Measurements from ENCODE around the gene RAPGEF1.

The RAPGEF1 gene

GRCh38 chr9:131598121-131598520, 141.8 kb downstream of the RAPGEF1 start:
- no peak overlapping the region for H3K4me3 ChIP-seq (ENCODE audit: low read length)
- no peaks in the 10 kb centered on the region for H3K4me1 ChIP-seq (ENCODE audit: control insufficient read depth, low read depth, low read length)
- peaks cover 7% of the 10 kb centered on the region for H3K36me3 ChIP-seq (ENCODE audit: control insufficient read depth, low read depth, low read length)
- no peaks in the 10 kb centered on the region for H3K9me3 ChIP-seq (ENCODE audit: control insufficient read depth, low read depth, low read length)
- H3K9ac ChIP-seq (ENCODE audit: low read length) = no peak overlapping the region
- no peak overlapping the region for H3K27ac ChIP-seq (ENCODE audit: low read length)
- H3K27me3 ChIP-seq (ENCODE audit: control insufficient read depth, insufficient read depth, low read length) = no peaks in the 10 kb centered on the region

GRCh38 chr9:131597246-131597645, 142.6 kb downstream of the RAPGEF1 start:
- no peaks in the 10 kb centered on the region for H3K4me1 ChIP-seq (ENCODE audit: control insufficient read depth, low read depth, low read length)
- no peaks in the 10 kb centered on the region for H3K27me3 ChIP-seq (ENCODE audit: control insufficient read depth, insufficient read depth, low read length)
- no peaks in the 10 kb centered on the region for H3K9me3 ChIP-seq (ENCODE audit: control insufficient read depth, low read depth, low read length)
- H3K9ac ChIP-seq (ENCODE audit: low read length) = no peak overlapping the region
- no peak overlapping the region for H3K4me3 ChIP-seq (ENCODE audit: low read length)
- peaks cover 7% of the 10 kb centered on the region for H3K36me3 ChIP-seq (ENCODE audit: control insufficient read depth, low read depth, low read length)
- H3K27ac ChIP-seq (ENCODE audit: low read length) = no peak overlapping the region

- Histone ChIP-seq H3K36me3 (ENCODE audit: control insufficient read depth, low read depth, low read length) (peaks cover 7% of the 10 kb centered on the region), H3K9ac (ENCODE audit: low read length) (no peak overlapping the region), H3K9me3 (ENCODE audit: control insufficient read depth, low read depth, low read length) (no peaks in the 10 kb centered on the region), H3K27me3 (ENCODE audit: control insufficient read depth, insufficient read depth, low read length) (no peaks in the 10 kb centered on the region), H3K4me3 (ENCODE audit: low read length) (no peak overlapping the region), H3K27ac (ENCODE audit: low read length) (no peak overlapping the region), H3K4me1 (ENCODE audit: control insufficient read depth, low read depth, low read length) (no peaks in the 10 kb centered on the region)
Measured at GRCh38 chr9:131596430-131596743, 143.5 kb downstream of the RAPGEF1 start.

GRCh38 chr9:131595696-131596429, 144.0 kb downstream of the RAPGEF1 start:
- Histone ChIP-seq H3K4me1 (ENCODE audit: control insufficient read depth, low read depth, low read length) (no peaks in the 10 kb centered on the region), H3K27me3 (ENCODE audit: control insufficient read depth, insufficient read depth, low read length) (no peaks in the 10 kb centered on the region), H3K4me3 (ENCODE audit: low read length) (no peak overlapping the region), H3K9ac (ENCODE audit: low read length) (no peak overlapping the region), H3K27ac (ENCODE audit: low read length) (no peak overlapping the region), H3K9me3 (ENCODE audit: control insufficient read depth, low read depth, low read length) (no peaks in the 10 kb centered on the region), H3K36me3 (ENCODE audit: control insufficient read depth, low read depth, low read length) (peaks cover 7% of the 10 kb centered on the region)

- no peaks in the 10 kb centered on the region for H3K4me1 ChIP-seq (ENCODE audit: control insufficient read depth, low read depth, low read length)
Measured at GRCh38 chr9:131594906-131595665, 144.8 kb downstream of the RAPGEF1 start.

GRCh38 chr9:131593936-131594665, 145.8 kb downstream of the RAPGEF1 start:
- H3K9ac ChIP-seq (ENCODE audit: low read length) = no peak overlapping the region
- H3K27me3 ChIP-seq (ENCODE audit: control insufficient read depth, insufficient read depth, low read length) = no peaks in the 10 kb centered on the region
- no peaks in the 10 kb centered on the region for H3K4me1 ChIP-seq (ENCODE audit: control insufficient read depth, low read depth, low read length)
- no peaks in the 10 kb centered on the region for H3K9me3 ChIP-seq (ENCODE audit: control insufficient read depth, low read depth, low read length)
- H3K36me3 ChIP-seq (ENCODE audit: control insufficient read depth, low read depth, low read length) = peaks cover 7% of the 10 kb centered on the region
- H3K4me3 ChIP-seq (ENCODE audit: low read length) = no peak overlapping the region
- no peak overlapping the region for H3K27ac ChIP-seq (ENCODE audit: low read length)

More at GRCh38 chr9:131594906-131595665, 144.8 kb downstream of the RAPGEF1 start:
- Histone ChIP-seq H3K36me3 (ENCODE audit: control insufficient read depth, low read depth, low read length) (peaks cover 7% of the 10 kb centered on the region), H3K4me3 (ENCODE audit: low read length) (no peak overlapping the region), H3K9ac (ENCODE audit: low read length) (no peak overlapping the region), H3K27me3 (ENCODE audit: control insufficient read depth, insufficient read depth, low read length) (no peaks in the 10 kb centered on the region), H3K27ac (ENCODE audit: low read length) (no peak overlapping the region), H3K9me3 (ENCODE audit: control insufficient read depth, low read depth, low read length) (no peaks in the 10 kb centered on the region)

GRCh38 chr9:131593091-131593820, 146.6 kb downstream of the RAPGEF1 start:
- H3K4me1 ChIP-seq (ENCODE audit: control insufficient read depth, low read depth, low read length) = no peaks in the 10 kb centered on the region
- H3K9ac ChIP-seq (ENCODE audit: low read length) = no peak overlapping the region
- no peak overlapping the region for H3K27ac ChIP-seq (ENCODE audit: low read length)
- H3K27me3 ChIP-seq (ENCODE audit: control insufficient read depth, insufficient read depth, low read length) = no peaks in the 10 kb centered on the region
- no peak overlapping the region for H3K4me3 ChIP-seq (ENCODE audit: low read length)
- H3K9me3 ChIP-seq (ENCODE audit: control insufficient read depth, low read depth, low read length) = no peaks in the 10 kb centered on the region
- peaks cover 7% of the 10 kb centered on the region for H3K36me3 ChIP-seq (ENCODE audit: control insufficient read depth, low read depth, low read length)

- no peak overlapping the region for H3K4me3 ChIP-seq (ENCODE audit: low read length)
- no peaks in the 10 kb centered on the region for H3K9me3 ChIP-seq (ENCODE audit: control insufficient read depth, low read depth, low read length)
- H3K27ac ChIP-seq (ENCODE audit: low read length) = no peak overlapping the region
- no peaks in the 10 kb centered on the region for H3K36me3 ChIP-seq (ENCODE audit: control insufficient read depth, low read depth, low read length)
- H3K9ac ChIP-seq (ENCODE audit: low read length) = no peak overlapping the region
- H3K27me3 ChIP-seq (ENCODE audit: control insufficient read depth, insufficient read depth, low read length) = no peaks in the 10 kb centered on the region
- H3K4me1 ChIP-seq (ENCODE audit: control insufficient read depth, low read depth, low read length) = no peaks in the 10 kb centered on the region
Measured at GRCh38 chr9:131591845-131592208, 148.0 kb downstream of the RAPGEF1 start.

- Histone ChIP-seq H3K27me3 (ENCODE audit: control insufficient read depth, insufficient read depth, low read length) (no peaks in the 10 kb centered on the region), H3K27ac (ENCODE audit: low read length) (no peak overlapping the region), H3K36me3 (ENCODE audit: control insufficient read depth, low read depth, low read length) (no peaks in the 10 kb centered on the region), H3K9me3 (ENCODE audit: control insufficient read depth, low read depth, low read length) (no peaks in the 10 kb centered on the region), H3K9ac (ENCODE audit: low read length) (no peak overlapping the region), H3K4me1 (ENCODE audit: control insufficient read depth, low read depth, low read length) (no peaks in the 10 kb centered on the region), H3K4me3 (ENCODE audit: low read length) (no peak overlapping the region)
Measured at GRCh38 chr9:131590907-131591844, 148.7 kb downstream of the RAPGEF1 start.

- no peaks in the 10 kb centered on the region for H3K9me3 ChIP-seq (ENCODE audit: control insufficient read depth, low read depth, low read length)
- no peaks in the 10 kb centered on the region for H3K4me1 ChIP-seq (ENCODE audit: control insufficient read depth, low read depth, low read length)
- no peak overlapping the region for H3K4me3 ChIP-seq (ENCODE audit: low read length)
- H3K27me3 ChIP-seq (ENCODE audit: control insufficient read depth, insufficient read depth, low read length) = no peaks in the 10 kb centered on the region
- H3K36me3 ChIP-seq (ENCODE audit: control insufficient read depth, low read depth, low read length) = no peaks in the 10 kb centered on the region
- no peak overlapping the region for H3K27ac ChIP-seq (ENCODE audit: low read length)
- no peak overlapping the region for H3K9ac ChIP-seq (ENCODE audit: low read length)
Measured at GRCh38 chr9:131590449-131590848, 149.4 kb downstream of the RAPGEF1 start.
